ENCODE results near the gene ECHDC1. TPM values are rescaled to one million over a fixed set of nuclear protein-coding genes. Genes with fewer than 3 reads are reported as not detected.

Gene ECHDC1
- total RNA-seq, 1 experiment from 2014 or later = 20.6 TPM

DNA sequence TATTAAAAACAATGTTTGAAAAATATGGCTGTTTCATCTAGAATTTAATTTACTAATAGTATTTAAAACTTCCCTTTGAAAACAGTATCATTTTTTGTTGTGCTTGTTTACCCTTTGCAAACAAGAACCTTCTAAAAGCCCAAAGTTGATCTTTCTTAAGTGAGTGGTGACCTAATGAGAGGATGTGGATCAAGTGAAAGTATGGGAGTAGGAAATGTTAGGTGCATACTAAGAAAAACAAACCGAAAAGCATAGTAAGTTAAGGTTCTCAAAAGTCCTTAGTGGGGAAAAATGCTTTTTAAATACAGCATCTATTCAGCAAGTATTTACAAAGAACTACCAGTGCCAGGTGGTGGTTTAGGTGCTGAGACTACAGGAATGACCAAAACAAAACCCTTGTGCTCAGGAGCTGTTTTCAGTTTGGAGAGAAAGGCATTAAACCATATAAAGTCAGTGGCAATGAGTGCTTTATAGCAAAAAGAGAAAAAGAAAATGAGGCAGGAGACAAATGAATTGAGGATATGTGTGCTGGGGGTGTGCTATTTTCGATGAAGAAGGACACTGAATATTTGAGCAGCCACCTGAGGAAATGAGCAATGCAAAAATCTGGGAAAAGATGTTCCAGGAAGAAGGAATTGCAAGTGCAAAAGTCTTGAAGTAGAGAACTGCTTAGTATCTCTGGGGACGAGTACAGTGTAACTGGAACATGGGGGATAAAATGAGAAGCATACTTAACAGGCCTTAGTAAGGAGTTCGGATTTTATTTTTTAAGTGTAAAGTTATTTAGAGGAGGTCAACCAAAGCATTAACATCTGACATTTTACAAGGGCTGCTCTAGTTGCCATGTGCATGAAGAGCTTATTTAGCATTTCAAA lies 52.8 kb downstream of the ECHDC1 start:
- no peak for DNase-seq (ENCODE audit: low spot score)

GRCh38 chr6:127289934-127290333 lies 53.5 kb downstream of the ECHDC1 start:
- DNase-seq (ENCODE audit: low spot score) = no peak

- DNase-seq (ENCODE audit: low spot score) = no peak
Measured at GRCh38 chr6:127288705-127289104, 54.7 kb downstream of the ECHDC1 start.

GRCh38 chr6:127282184-127282583 lies 61.2 kb downstream of the ECHDC1 start:
- DNase-seq (ENCODE audit: low spot score) = no peak

DNA sequence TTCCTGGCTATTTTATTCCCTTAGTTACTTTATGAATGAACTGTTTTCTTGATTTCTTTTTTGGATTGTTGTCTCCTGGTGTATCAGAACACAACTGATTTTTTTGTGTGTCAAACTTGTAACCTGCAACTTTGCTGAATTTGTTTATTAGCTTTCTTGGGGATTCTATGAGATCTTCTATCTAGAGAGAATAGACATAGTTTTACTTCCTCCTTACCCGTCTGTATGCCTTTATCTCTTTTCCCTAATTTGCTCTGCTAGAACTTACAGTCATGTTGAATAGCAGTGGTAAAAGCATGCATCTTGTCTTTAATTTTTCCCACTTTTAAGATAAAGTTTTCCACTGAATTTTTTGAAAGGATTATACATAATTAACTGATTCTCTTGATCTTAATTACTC lies 63.6 kb downstream of the ECHDC1 start:
- no peak for DNase-seq (ENCODE audit: low spot score)

DNA sequence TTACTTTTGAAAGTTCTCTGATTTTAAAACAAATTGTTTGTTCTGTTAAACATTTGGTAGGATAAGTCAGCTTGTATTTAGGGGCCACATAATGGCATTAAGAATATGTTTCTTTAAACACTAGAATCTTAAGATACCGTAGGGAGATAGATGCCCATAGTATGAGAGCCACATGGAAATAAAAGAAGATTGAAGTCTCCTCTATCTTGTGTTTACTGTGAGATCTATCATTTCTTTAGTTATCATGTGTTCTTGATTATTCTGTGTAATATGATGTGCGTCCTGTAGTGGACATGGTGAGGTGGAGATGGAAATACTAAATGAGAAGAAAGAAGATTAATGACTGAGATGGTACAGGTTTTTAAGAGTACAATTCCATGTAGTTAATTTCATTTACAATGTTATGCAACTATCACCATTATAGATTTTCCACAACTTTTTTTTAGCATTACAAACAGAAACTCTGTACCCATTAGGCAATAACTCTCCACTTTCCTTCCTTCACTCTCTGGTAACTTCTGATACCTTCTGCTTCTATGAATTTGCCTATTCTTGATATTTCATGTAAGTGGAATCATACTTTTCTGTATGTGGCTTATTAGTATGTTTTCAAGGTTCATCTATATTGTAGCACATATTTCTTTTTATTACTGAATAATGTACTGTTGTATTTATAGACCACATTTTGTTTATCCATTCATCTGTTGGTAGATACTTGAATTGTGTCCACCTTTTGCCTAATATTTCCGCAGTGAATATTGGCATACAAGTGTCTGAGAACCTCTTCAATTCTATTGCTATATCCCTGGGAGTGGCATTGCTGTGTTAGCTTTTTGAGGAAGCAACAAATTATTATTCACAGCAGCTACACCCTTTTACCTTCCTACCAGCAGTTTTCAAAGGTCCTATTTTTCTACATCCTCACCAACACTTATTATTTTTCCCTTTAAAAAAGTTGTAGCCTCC lies 65.2 kb downstream of the ECHDC1 start:
- no peak for DNase-seq (ENCODE audit: low spot score)

DNA sequence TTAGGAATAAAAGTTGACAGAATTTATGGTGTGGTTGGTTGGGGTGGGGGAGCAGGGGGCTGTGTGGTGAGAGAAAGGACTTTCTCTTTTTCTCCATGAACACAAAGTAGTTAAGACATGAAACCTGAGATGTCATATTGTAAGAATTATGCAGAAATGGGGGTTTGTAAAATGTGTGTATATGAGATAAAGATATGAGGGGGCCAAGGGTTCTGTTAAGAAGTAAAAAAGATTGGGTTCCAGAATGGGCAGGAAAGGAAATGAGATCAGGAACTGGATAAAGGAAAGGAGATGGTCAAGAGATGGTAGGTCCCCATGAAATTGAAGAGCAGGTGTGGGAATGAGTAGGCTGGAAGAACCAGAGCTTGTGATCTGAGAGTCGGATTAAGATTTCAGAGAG lies 67.1 kb downstream of the ECHDC1 start:
- DNase-seq (ENCODE audit: low spot score) = no peak

DNA sequence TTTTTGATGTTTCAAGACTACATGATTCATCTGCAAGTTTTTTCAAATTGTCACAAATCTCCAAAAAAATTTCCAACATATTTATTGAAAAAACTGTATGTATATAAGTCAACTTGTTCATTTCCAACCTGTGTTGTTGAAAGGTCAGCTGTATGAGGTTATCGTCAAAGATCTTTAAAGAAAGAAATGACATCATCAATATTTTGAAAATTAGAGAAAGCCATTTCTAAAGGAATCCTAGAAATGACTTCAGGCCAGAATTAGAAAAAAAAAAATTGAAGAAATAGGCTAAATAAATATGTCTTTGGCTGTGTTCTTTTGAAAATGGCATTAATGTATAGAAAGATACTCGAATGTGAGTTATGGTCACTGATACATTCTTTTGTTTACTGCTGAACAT lies 69.9 kb downstream of the ECHDC1 start:
- DNase-seq (ENCODE audit: low spot score) = no peak

GRCh38 chr6:127272576-127272975 lies 70.8 kb downstream of the ECHDC1 start:
- no peak for DNase-seq (ENCODE audit: low spot score)

DNA sequence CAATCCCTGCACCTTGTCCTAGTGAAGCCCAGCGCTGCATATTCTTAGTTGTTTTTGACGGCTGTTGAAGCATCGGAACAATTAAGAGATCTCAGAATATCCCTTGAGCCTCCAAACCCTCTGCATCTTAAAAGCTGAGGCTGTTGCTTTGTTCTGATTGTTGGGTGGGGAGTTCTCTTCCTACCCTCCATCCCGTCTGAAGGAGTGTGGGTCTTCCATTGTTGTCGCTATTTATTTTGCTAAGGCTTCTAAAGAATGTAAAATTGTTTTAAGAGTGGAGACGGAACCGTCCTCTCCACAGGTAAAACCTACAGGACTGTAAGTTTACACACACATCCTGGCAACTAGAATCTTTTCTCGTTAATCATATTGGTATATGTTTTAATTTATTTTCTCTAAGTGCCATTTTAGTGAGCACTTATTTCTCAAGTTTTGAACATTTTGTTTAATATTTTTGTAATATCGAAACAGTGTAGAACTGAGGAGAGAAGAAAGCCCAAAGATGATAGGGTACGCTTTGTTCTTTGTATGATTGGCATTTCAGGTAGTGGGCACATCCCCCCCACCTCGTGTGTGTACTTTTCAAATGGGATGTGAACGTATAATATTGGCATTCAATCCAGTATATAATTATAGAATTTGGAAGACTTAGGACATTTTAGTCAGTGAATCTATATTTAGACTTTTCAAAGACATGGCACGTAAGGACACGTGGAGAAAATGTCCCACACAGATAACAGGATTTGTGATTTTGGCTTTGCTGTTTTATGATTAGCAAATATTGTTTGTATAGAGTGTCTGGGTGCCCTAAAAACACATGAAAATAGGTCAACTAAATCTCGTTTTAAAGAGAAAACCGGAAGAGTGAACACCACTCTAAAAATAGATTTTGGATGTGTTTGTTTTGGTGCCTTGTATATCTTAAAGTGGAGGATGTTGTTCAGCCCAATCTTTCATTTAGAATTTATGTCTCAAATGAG lies 75.5 kb downstream of the ECHDC1 start:
- peak; percentile 55 for DNase-seq (ENCODE audit: low spot score)

GRCh38 chr6:127266892-127267645 lies 76.3 kb downstream of the ECHDC1 start:
- DNase-seq (ENCODE audit: low spot score) = no peak

GRCh38 chr6:127266178-127266891 lies 77.1 kb downstream of the ECHDC1 start, which contains the start of gene RNF146:
Gene RNF146 (plus strand): TSS chr6:127266864. CDS start chr6:127280339, 13,475 bp downstream.
- DNase-seq (ENCODE audit: low spot score) = peak; percentile 82

DNA sequence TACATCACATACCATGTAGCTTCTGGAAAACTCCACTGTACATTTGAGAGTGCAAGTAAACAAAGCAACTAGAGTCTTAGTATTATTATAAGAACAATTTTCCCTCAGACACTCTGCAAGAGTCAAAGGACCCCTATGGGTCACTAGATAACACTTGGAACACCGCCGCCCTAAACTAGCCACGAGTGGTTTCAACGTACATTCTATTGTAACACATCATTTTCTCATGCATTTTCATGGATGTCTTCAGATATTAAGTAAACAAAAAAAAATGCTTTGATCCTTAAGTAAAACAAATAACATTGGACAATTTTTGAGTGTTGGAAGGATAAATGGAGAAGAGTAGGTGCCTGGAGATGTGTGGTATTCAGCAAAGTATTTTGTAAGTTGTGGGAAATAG lies 79.9 kb downstream of the ECHDC1 start:
- no peak for DNase-seq (ENCODE audit: low spot score)

DNA sequence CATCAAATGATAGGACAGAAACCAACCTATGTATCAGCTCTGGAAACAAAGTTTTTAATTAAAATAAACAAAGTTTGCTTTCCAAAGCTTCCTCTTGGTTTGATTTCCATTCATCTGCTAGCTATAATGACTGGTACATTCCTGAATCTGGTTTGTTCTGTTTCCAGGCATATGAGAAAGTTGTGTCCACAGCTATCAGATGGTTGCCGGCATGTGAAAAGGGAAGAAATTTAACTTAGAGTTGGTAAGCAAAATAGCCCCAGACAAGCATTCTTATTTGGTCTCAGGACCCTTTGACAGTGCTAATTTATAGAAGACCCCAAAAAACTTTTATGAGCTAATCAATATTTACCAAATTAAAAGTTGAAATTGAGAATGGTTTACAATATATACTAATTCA lies 80.5 kb downstream of the ECHDC1 start:
- DNase-seq (ENCODE audit: low spot score) = no peak

DNA sequence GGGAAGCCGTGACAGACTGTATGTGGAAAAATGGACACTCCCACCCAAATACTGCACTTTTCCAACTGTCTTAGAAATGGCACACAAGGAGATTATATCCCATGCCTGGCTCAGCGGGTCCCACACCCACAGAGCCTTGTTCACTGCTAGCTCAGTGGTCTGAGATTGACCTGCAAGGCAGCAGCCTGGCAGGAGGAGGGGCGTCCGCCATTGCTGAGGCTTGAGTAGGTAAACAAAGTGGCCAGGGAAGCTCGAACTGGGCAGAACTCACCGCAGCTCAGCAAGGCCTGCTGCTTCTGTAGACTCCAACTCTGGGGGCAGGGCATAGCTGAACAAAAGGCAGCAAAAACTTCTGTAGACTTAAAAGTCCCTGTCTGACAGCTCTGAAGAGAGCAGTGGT lies 88.1 kb downstream of the ECHDC1 start:
- DNase-seq (ENCODE audit: low spot score) = no peak

DNA sequence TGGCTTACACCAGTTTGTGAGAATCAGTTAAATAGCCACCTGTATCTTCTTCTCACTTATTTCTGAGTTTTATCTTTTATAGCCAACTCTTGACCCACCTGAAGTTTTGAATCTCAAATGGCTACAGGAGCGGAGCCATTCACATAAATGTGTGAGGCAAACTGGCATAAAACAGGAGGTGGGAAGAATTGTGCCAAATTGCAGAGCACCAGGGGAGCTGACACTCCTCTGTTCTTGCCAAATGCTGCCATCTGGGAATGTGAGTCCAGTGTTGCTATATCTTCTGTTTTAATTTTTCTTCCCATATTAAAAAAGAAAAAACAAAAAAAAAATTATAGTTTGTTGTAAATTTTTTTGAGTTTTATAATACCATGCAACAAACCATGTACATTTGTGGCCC lies 93.8 kb downstream of the ECHDC1 start:
- no peak for DNase-seq (ENCODE audit: low spot score)

- DNase-seq (ENCODE audit: low spot score) = no peak
Measured at GRCh38 chr6:127247114-127248096, 96.0 kb downstream of the ECHDC1 start.

GRCh38 chr6:127243501-127243900 lies 99.9 kb downstream of the ECHDC1 start:
- no peak for DNase-seq (ENCODE audit: low spot score)
